Left ventricle myocardium inferior (tissue), 1 donor: ENCODE data around the gene SNORC. TPM values are rescaled to one million over a fixed set of nuclear protein-coding genes. Genes with fewer than 3 reads are reported as not detected.
A peak's percentile ranks its signal among the peaks of the same experiment; 100 is the strongest.

ENCODE experiments used
- DNase-seq: peaks from one replicate; pipeline ENCODE4 v3.0.0-alpha.2; 2020
- H3K27ac ChIP-seq: fragments of 200-600 bp; replicated peaks from 2 replicates; pipeline ENCODE4 v1.8.0; 2021
- H3K27me3 ChIP-seq: fragments of 200-600 bp; 2 replicates; pipeline ENCODE4 v1.8.0; 2021; ENCODE audit warnings: low read depth
- H3K36me3 ChIP-seq: fragments of 200-600 bp; 2 replicates; pipeline ENCODE4 v1.8.0; 2021
- H3K4me1 ChIP-seq: fragments of 200-600 bp; 2 replicates; pipeline ENCODE4 v1.8.0; 2021
- H3K4me3 ChIP-seq: fragments of 200-600 bp; 2 replicates; pipeline ENCODE4 v1.8.0; 2021; ENCODE audit warnings: mild to moderate bottlenecking, moderate library complexity
- H3K9me3 ChIP-seq: fragments of 200-600 bp; replicated peaks from 2 replicates; pipeline ENCODE4 v1.8.0; 2021
- CTCF ChIP-seq: fragments of 200-600 bp; IDR thresholded peaks from 2 replicates; pipeline ENCODE4 v1.8.0; 2021; ENCODE audit warnings: antibody characterized with exemption, mild to moderate bottlenecking, borderline replicate concordance
- intact Hi-C: fragments of 100-400 bp; cut with micrococcal nuclease; formaldehyde crosslinking; loops from one replicate; pipeline ENCODE4 v1.11.0; 2022
- total RNA-seq: library from RNA; stranded (reverse); fragmentation: NEBNext Ultra II Directional; extraction: Animal tissue kit (Norgen Biotek cat#: 25700); gene quantifications from one replicate; pipeline ENCODE4 v1.2.1, GENCODE V29; 2021
- donor health status: DM: no; HTN: yes; CAD: no; lungs with severe emphysema.

SNORC gene
- total RNA-seq, 1 donor from 2014 or later: 1.0 TPM

GRCh38 chr2:232926431-232926939, 56.4 kb downstream of the SNORC start:
- intact Hi-C loops: no loop called here

GRCh38 chr2:232927032-232927792, 57.1 kb downstream of the SNORC start:
- peaks cover 19% of the 10 kb centered on the region for H3K4me1 ChIP-seq
- H3K9me3 ChIP-seq: peaks cover 4% of the 10 kb centered on the region
- H3K4me3 ChIP-seq: peak overlapping the region; percentile 55
- no peak for TF ChIP-seq CTCF
- intact Hi-C loops: no loop called here
- H3K36me3 ChIP-seq: no peaks in the 10 kb centered on the region
- DNase-seq: no peak
- H3K27ac ChIP-seq: no peak overlapping the region
- H3K27me3 ChIP-seq: peaks cover 98% of the 10 kb centered on the region

More at GRCh38 chr2:232926431-232926939, 56.4 kb downstream of the SNORC start:
- Histone ChIP-seq H3K27ac (no peak overlapping the region), H3K36me3 (no peaks in the 10 kb centered on the region), H3K4me3 (peak overlapping the region; percentile 55), H3K4me1 (peaks cover 19% of the 10 kb centered on the region), H3K27me3 (peaks cover 92% of the 10 kb centered on the region), H3K9me3 (peaks cover 4% of the 10 kb centered on the region)
- no peak for DNase-seq
- TF ChIP-seq CTCF: no peak

GRCh38 chr2:232927793-232928550, 57.9 kb downstream of the SNORC start:
- TF ChIP-seq CTCF: no peak
- peaks cover 4% of the 10 kb centered on the region for H3K9me3 ChIP-seq
- peak overlapping the region; percentile 55 for H3K4me3 ChIP-seq
- H3K27ac ChIP-seq: no peak overlapping the region
- H3K4me1 ChIP-seq: peaks cover 19% of the 10 kb centered on the region
- DNase-seq: no peak
- peaks cover 98% of the 10 kb centered on the region for H3K27me3 ChIP-seq
- no peaks in the 10 kb centered on the region for H3K36me3 ChIP-seq
- intact Hi-C loops: no loop called here

Other genes with a start within 250 kb of the SNORC start
- 29.7 TPM for gene EFHD1, start 236.7 kb upstream of the SNORC start, total RNA-seq
- gene GIGYF2, start 172.9 kb upstream of the SNORC start, total RNA-seq: 59.9 TPM
- gene KCNJ13, start 93.7 kb upstream of the SNORC start, total RNA-seq: not detected
- 0.16 TPM for gene NGEF, start 143.0 kb downstream of the SNORC start, total RNA-seq
- not detected for gene NEU2, start 162.4 kb downstream of the SNORC start, total RNA-seq
- 4.9 TPM for gene INPP5D, start 190.1 kb downstream of the SNORC start, total RNA-seq